NCI-H1436 (cell line): ENCODE data around the gene NUDT7.

Experiments
- DNase-seq: peaks from one replicate; lab custom pipeline; 2025; lab: John Stamatoyannopoulos, UW

The NUDT7 gene

GRCh38 chr16:77724174-77724573 is 1.9 kb downstream of the NUDT7 start:
- DNase-seq = no peak

GRCh38 chr16:77729951-77730350 is 7.6 kb downstream of the NUDT7 start:
- no peak for DNase-seq

- DNase-seq = no peak
These were observed 10.1 kb downstream of the NUDT7 start for GRCh38 chr16:77732241-77732946.

GRCh38 chr16:77736879-77737278 is 14.6 kb downstream of the NUDT7 start:
- no peak for DNase-seq

GRCh38 chr16:77738706-77739558 is 16.6 kb downstream of the NUDT7 start:
- DNase-seq = no peak

GRCh38 chr16:77739559-77739892 is 17.2 kb downstream of the NUDT7 start:
- no peak for DNase-seq

GRCh38 chr16:77744141-77744540 is 21.8 kb downstream of the NUDT7 start:
- DNase-seq = no peak

GRCh38 chr16:77745972-77746371 is 23.7 kb downstream of the NUDT7 start:
- no peak for DNase-seq

- DNase-seq = no peak
These were observed 26.2 kb downstream of the NUDT7 start for GRCh38 chr16:77748421-77749005.

GRCh38 chr16:77749415-77749814 is 27.1 kb downstream of the NUDT7 start:
- no peak for DNase-seq

GRCh38 chr16:77758046-77758445 is 35.7 kb downstream of the NUDT7 start:
- no peak for DNase-seq

GRCh38 chr16:77758508-77758907 is 36.2 kb downstream of the NUDT7 start:
- no peak for DNase-seq

- no peak for DNase-seq
These were observed 36.9 kb downstream of the NUDT7 start for GRCh38 chr16:77759201-77759600.

- DNase-seq = no peak
These were observed 37.5 kb downstream of the NUDT7 start for GRCh38 chr16:77759821-77760220.

GRCh38 chr16:77760800-77761199 is 38.5 kb downstream of the NUDT7 start:
- no peak for DNase-seq

- no peak for DNase-seq
These were observed 38.9 kb downstream of the NUDT7 start for GRCh38 chr16:77761204-77761603.

- DNase-seq = no peak
These were observed 39.9 kb downstream of the NUDT7 start for GRCh38 chr16:77762262-77762661.

GRCh38 chr16:77763994-77764393 is 41.7 kb downstream of the NUDT7 start:
- no peak for DNase-seq

GRCh38 chr16:77767211-77767610 is 44.9 kb downstream of the NUDT7 start:
- DNase-seq = no peak

GRCh38 chr16:77767826-77768225 is 45.5 kb downstream of the NUDT7 start:
- DNase-seq = no peak

GRCh38 chr16:77775911-77776909 is 53.9 kb downstream of the NUDT7 start:
- DNase-seq = no peak

- DNase-seq = no peak
These were observed 55.4 kb downstream of the NUDT7 start for GRCh38 chr16:77777745-77778144.
